HL-60/S4 treated with retinoic acid at 250 ng/mL for 4 days and 3 days (cell line): ENCODE data around the gene PIK3C2B.

ENCODE experiments used
- in situ Hi-C: fragments of 300-500 bp; cut with MboI; formaldehyde crosslinking; loops from 2 replicates; pipeline ENCODE4 v1.7.0; 2022; ENCODE audit warnings: low sequenced_read_pairs

PIK3C2B gene

GRCh38 chr1:204478921-204479320, 15.7 kb downstream of the PIK3C2B start:
- in situ Hi-C loops: no loop called here

- in situ Hi-C loops: no loop called here
These were observed 16.3 kb downstream of the PIK3C2B start for GRCh38 chr1:204478172-204478899.

- in situ Hi-C loops: no loop called here
These were observed 17.4 kb downstream of the PIK3C2B start for GRCh38 chr1:204477036-204477740.

GRCh38 chr1:204476563-204476962, 18.0 kb downstream of the PIK3C2B start:
- in situ Hi-C loops: no loop called here

- in situ Hi-C loops: no loop called here
These were observed 18.8 kb downstream of the PIK3C2B start for GRCh38 chr1:204475656-204476432.

GRCh38 chr1:204473400-204473965, 21.1 kb downstream of the PIK3C2B start:
- in situ Hi-C loops: no loop called here

- in situ Hi-C loops: no loop called here
These were observed 21.9 kb downstream of the PIK3C2B start for GRCh38 chr1:204472660-204473059.

- in situ Hi-C loops: no loop called here
These were observed 22.9 kb downstream of the PIK3C2B start for GRCh38 chr1:204471687-204472086.

- in situ Hi-C loops: no loop called here
These were observed 25.3 kb downstream of the PIK3C2B start for GRCh38 chr1:204469304-204469703.

- in situ Hi-C loops: no loop called here
These were observed 25.8 kb downstream of the PIK3C2B start for GRCh38 chr1:204468766-204469302.

GRCh38 chr1:204468206-204468605, 26.4 kb downstream of the PIK3C2B start:
- in situ Hi-C loops: no loop called here

- in situ Hi-C loops: no loop called here
These were observed 27.9 kb downstream of the PIK3C2B start for GRCh38 chr1:204466416-204467405.

- in situ Hi-C loops: no loop called here
These were observed 28.8 kb downstream of the PIK3C2B start for GRCh38 chr1:204465546-204466415.

- in situ Hi-C loops: no loop called here
These were observed 29.9 kb downstream of the PIK3C2B start for GRCh38 chr1:204464701-204465100.

- in situ Hi-C loops: no loop called here
These were observed 30.4 kb downstream of the PIK3C2B start for GRCh38 chr1:204464187-204464631.

- in situ Hi-C loops: no loop called here
These were observed 31.2 kb downstream of the PIK3C2B start for GRCh38 chr1:204463125-204464060.

GRCh38 chr1:204462229-204462561, 32.4 kb downstream of the PIK3C2B start:
- in situ Hi-C loops: no loop called here
